H9 (cell line): ENCODE results near the gene MYOF. TPM values are rescaled to one million over a fixed set of nuclear protein-coding genes. Genes with fewer than 3 reads are reported as not detected.

Source experiments
- DNase-seq: peaks from one replicate; pipeline ENCODE4 v3.0.0-alpha.2; 2017
- H2AFZ ChIP-seq: one replicate; pipeline ENCODE4 v1.6.1; 2013; ENCODE audit warnings: mild to moderate bottlenecking, low read length, control low read depth, moderate library complexity
- H2AK5ac ChIP-seq: 2 replicates; pipeline ENCODE4 v1.6.1; 2013; ENCODE audit warnings: low read length, control low read depth, mixed read lengths; ENCODE audit not compliant: insufficient read length
- H2BK120ac ChIP-seq: one replicate; pipeline ENCODE4 v1.6.1; 2013; ENCODE audit warnings: low read depth, mild to moderate bottlenecking, low read length, control low read depth, inconsistent platforms; ENCODE audit not compliant: poor library complexity, severe bottlenecking
- H2BK12ac ChIP-seq: 2 replicates; pipeline ENCODE4 v1.6.1; 2013; ENCODE audit warnings: low read length, control low read depth, mixed read lengths, low read depth; ENCODE audit not compliant: insufficient read length
- H2BK15ac ChIP-seq: 2 replicates; pipeline ENCODE4 v1.6.1; 2013; ENCODE audit warnings: low read depth, low read length, control low read depth
- H2BK20ac ChIP-seq: one replicate; pipeline ENCODE4 v1.6.1; 2013; ENCODE audit warnings: low read depth, mild to moderate bottlenecking, low read length, control low read depth, inconsistent platforms; ENCODE audit not compliant: poor library complexity, severe bottlenecking
- H2BK5ac ChIP-seq: 2 replicates; pipeline ENCODE4 v1.6.1; 2013; ENCODE audit warnings: low read length, control low read depth, mixed read lengths; ENCODE audit not compliant: insufficient read length
- H3K14ac ChIP-seq: 2 replicates; pipeline ENCODE4 v1.6.1; 2013; ENCODE audit warnings: low read length, control low read depth; ENCODE audit not compliant: insufficient read depth
- H3K18ac ChIP-seq: 2 replicates; pipeline ENCODE4 v1.6.1; 2013; ENCODE audit warnings: low read depth, mild to moderate bottlenecking, mixed read lengths, low read length, control low read depth; ENCODE audit not compliant: insufficient read length
- H3K23ac ChIP-seq: 2 replicates; pipeline ENCODE4 v1.6.1; 2013; ENCODE audit warnings: low read length, control low read depth, mixed read lengths, low read depth; ENCODE audit not compliant: insufficient read length
- H3K23me2 ChIP-seq: 2 replicates; pipeline ENCODE4 v1.6.1; 2013; ENCODE audit warnings: low read depth, mild to moderate bottlenecking, mixed read lengths, low read length, control low read depth; ENCODE audit not compliant: insufficient read length, poor library complexity, severe bottlenecking
- H3K27ac ChIP-seq: 2 replicates; pipeline ENCODE4 v1.5.1; 2013; ENCODE audit warnings: low read length, control low read depth, mixed read lengths, low read depth; ENCODE audit not compliant: insufficient read length
- H3K27me3 ChIP-seq: 2 replicates; pipeline ENCODE4 v1.6.1; 2013; ENCODE audit warnings: low read length, control low read depth, inconsistent platforms; ENCODE audit not compliant: insufficient read depth
- H3K4ac ChIP-seq: 2 replicates; pipeline ENCODE4 v1.6.1; 2013; ENCODE audit warnings: low read depth, mild to moderate bottlenecking, control low read depth, inconsistent platforms, low read length, moderate library complexity
- H3K4me1 ChIP-seq: 2 replicates; pipeline ENCODE4 v1.6.1; 2013; ENCODE audit warnings: low read length, control low read depth, inconsistent platforms; ENCODE audit not compliant: insufficient read depth
- H3K4me2 ChIP-seq: 2 replicates; pipeline ENCODE4 v1.6.1; 2013; ENCODE audit warnings: low read length, control low read depth, mixed read lengths; ENCODE audit not compliant: insufficient read length, insufficient read depth
- H3K56ac ChIP-seq: 2 replicates; pipeline ENCODE4 v1.6.1; 2013; ENCODE audit warnings: low read depth, mild to moderate bottlenecking, mixed read lengths, low read length, control low read depth; ENCODE audit not compliant: insufficient read length
- H3K79me1 ChIP-seq: 2 replicates; pipeline ENCODE4 v1.6.1; 2013; ENCODE audit warnings: low read depth, mild to moderate bottlenecking, moderate library complexity, low read length, control low read depth, inconsistent platforms; ENCODE audit not compliant: insufficient read depth, poor library complexity, severe bottlenecking
- H3K79me2 ChIP-seq: 2 replicates; pipeline ENCODE4 v1.6.1; 2013; ENCODE audit warnings: low read length, control low read depth, inconsistent platforms; ENCODE audit not compliant: insufficient read depth
- H3K9ac ChIP-seq: 2 replicates; pipeline ENCODE4 v1.6.1; 2013; ENCODE audit warnings: low read length, control low read depth, mixed read lengths; ENCODE audit not compliant: insufficient read length; ENCODE audit errors: extremely low read depth
- H3K9me3 ChIP-seq: one replicate; pipeline ENCODE4 v1.6.1; 2013; ENCODE audit warnings: low read depth, low read length, inconsistent platforms; ENCODE audit not compliant: control insufficient read depth
- H3T11ph ChIP-seq: one replicate; pipeline ENCODE4 v1.6.1; 2013; ENCODE audit warnings: mild to moderate bottlenecking, low read length, control low read depth, inconsistent platforms
- H4K20me1 ChIP-seq: one replicate; pipeline ENCODE4 v1.6.1; 2013; ENCODE audit not compliant: control insufficient read depth, insufficient read length, insufficient read depth
- H4K5ac ChIP-seq: 2 replicates; pipeline ENCODE4 v1.6.1; 2013; ENCODE audit warnings: low read depth, mild to moderate bottlenecking, mixed read lengths, low read length, control low read depth; ENCODE audit not compliant: insufficient read length
- H4K8ac ChIP-seq: replicated peaks from 2 replicates; pipeline ENCODE4 v1.6.1; 2013; ENCODE audit warnings: low read length, control low read depth, mixed read lengths, low read depth; ENCODE audit not compliant: insufficient read length
- H4K91ac ChIP-seq: 2 replicates; pipeline ENCODE4 v1.6.1; 2013; ENCODE audit warnings: low read depth, mild to moderate bottlenecking, moderate library complexity, mixed read lengths, low read length, control low read depth; ENCODE audit not compliant: insufficient read length
- H3K27ac Mint-ChIP-seq, 3 experiments: 2 replicates in 2 of 3; 3 replicates in 1 of 3; pipeline ENCODE4 v1.8.0; 2020 to 2021; ENCODE audit warnings: mixed read lengths in 3 of 3, mild to moderate bottlenecking in 1 of 3, moderate library complexity in 1 of 3
- H3K27me3 Mint-ChIP-seq: 2 replicates; pipeline ENCODE4 v1.8.0; 2021; ENCODE audit warnings: low read depth, mild to moderate bottlenecking, moderate library complexity, mixed read lengths
- H3K36me3 Mint-ChIP-seq, 3 experiments: 2 replicates in 2 of 3; 3 replicates in 1 of 3; pipeline ENCODE4 v1.8.0; 2020 to 2021; ENCODE audit warnings: low read depth in 3 of 3, mixed read lengths in 3 of 3; ENCODE audit not compliant: insufficient read depth in 1 of 3
- H3K4me1 Mint-ChIP-seq, 2 experiments: 2 replicates each; pipeline ENCODE4 v1.8.0; 2020; ENCODE audit warnings: mixed read lengths in 2 of 2
- H3K4me3 Mint-ChIP-seq, 2 experiments: 2 replicates in 1 of 2; 3 replicates in 1 of 2; pipeline ENCODE4 v1.8.0; 2020 to 2021; ENCODE audit warnings: mild to moderate bottlenecking in 2 of 2, mixed read lengths in 2 of 2, moderate library complexity in 1 of 2
- H3K9me3 Mint-ChIP-seq, 2 experiments: 2 replicates in 1 of 2; 3 replicates in 1 of 2; pipeline ENCODE4 v1.8.0; 2020; ENCODE audit warnings: mild to moderate bottlenecking in 2 of 2, mixed read lengths in 2 of 2, moderate library complexity in 1 of 2
- WGBS: extraction: QIAGEN DNeasy Blood & Tissue Kit; methylation state at CpG from one replicate; pipeline ENCODE4 v1.1.7; 2013; ENCODE audit warnings: missing lambda C conversion rate, low lambda C conversion rate, mixed read lengths; ENCODE audit not compliant: insufficient read length; ENCODE audit errors: extremely low coverage; 5-methylcytosine and 5-hydroxymethylcytosine counted together
- total RNA-seq: library from RNA; stranded (reverse); gene quantifications from 2 replicates; pipeline ENCODE4 v1.2.1, GENCODE V29; 2021
- TF ChIP-seq, protein P1 (sequence below): fragments of 200-600 bp; sonication (generic); conservative IDR thresholded peaks from 3 replicates; pipeline ENCODE4 v1.8.0; 2021; ENCODE audit warnings: antibody characterized with exemption, mild to moderate bottlenecking

MYOF gene
- total RNA-seq, 1 experiment from 2014 or later = 2.8 TPM

DNA sequence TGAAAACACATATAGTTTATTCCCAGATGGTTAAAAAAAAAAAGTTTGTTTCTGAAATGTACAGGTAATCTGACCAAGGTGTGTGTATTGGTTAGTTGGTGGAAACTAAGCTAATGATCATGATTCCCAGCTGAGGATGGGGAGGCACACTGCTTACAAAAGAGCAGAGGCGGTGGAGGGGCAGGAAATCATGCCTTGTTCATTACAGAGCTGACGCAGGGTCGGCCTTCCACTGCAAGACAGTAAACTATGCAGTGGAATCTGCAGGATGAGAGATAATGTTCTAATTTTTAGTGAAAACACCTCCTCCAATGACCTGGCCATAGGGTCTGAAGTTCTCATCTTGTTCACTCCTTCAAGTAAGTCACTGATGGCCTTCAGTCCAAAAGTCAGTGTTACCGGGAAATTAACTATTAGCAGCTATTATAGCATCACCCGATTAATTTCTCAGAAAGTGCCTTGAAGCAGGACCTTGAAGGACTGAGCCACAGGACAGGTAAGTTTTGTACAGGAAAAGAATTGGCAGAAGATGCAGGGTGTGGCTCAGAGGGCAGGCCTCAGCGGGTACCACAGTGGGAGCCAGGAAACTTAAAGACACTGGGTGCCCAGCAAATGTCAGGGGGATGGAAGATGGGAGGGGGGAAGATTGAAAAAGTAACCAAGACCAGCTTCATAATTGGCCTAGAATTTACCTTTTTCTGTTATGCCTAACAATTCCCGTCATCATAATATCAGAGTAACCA lies 36.0 kb downstream of the MYOF start:
- Mint-ChIP-seq H3K36me3 (0 out of 7 replicates have a peak, but pooled peaks cover 0 to 5% (median 0%) of the 10 kb centered on the region in 3 experiments), H3K27ac (peak overlapping the region; percentile 99), H3K4me1 (peaks cover 37 to 47% of the 10 kb centered on the region in 2 experiments), H3K9me3 (no peaks in the 10 kb centered on the region), H3K4me3 (peak overlapping the region; percentile 19 to 68; a peak in 3 of 5 replicates), H3K27me3 (no peaks in the 10 kb centered on the region; the same call in 1 of the 2 replicates)
- H3K23me2 ChIP-seq = no peaks in the 10 kb centered on the region
- no peaks in the 10 kb centered on the region; the same call in 1 of the 2 replicates for H3K4me1 ChIP-seq
- no peak for DNase-seq
- H3K27me3 ChIP-seq = no peaks in the 10 kb centered on the region
- peak overlapping the region; percentile 23 for H3T11ph ChIP-seq
- no peaks in the 10 kb centered on the region for H3K79me1 ChIP-seq
- TF ChIP-seq, protein P1, sequence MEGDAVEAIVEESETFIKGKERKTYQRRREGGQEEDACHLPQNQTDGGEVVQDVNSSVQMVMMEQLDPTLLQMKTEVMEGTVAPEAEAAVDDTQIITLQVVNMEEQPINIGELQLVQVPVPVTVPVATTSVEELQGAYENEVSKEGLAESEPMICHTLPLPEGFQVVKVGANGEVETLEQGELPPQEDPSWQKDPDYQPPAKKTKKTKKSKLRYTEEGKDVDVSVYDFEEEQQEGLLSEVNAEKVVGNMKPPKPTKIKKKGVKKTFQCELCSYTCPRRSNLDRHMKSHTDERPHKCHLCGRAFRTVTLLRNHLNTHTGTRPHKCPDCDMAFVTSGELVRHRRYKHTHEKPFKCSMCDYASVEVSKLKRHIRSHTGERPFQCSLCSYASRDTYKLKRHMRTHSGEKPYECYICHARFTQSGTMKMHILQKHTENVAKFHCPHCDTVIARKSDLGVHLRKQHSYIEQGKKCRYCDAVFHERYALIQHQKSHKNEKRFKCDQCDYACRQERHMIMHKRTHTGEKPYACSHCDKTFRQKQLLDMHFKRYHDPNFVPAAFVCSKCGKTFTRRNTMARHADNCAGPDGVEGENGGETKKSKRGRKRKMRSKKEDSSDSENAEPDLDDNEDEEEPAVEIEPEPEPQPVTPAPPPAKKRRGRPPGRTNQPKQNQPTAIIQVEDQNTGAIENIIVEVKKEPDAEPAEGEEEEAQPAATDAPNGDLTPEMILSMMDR = no peak
- no peak overlapping the region; the same call in 1 of the 2 replicates for H3K4ac ChIP-seq
- no CpG with 5 or more reads among the region's 7 CpGs for WGBS
- no peak overlapping the region for H2BK120ac ChIP-seq
- no peak overlapping the region for H3K23ac ChIP-seq
- H4K91ac ChIP-seq = no peak overlapping the region
- H3K4me2 ChIP-seq = no peak overlapping the region
- no peaks in the 10 kb centered on the region for H3K79me2 ChIP-seq
- peak overlapping the region; percentile 9; the same call in 1 of the 2 replicates for H3K14ac ChIP-seq
- H2BK5ac ChIP-seq = no peak overlapping the region
- no peak overlapping the region for H2BK20ac ChIP-seq
- H4K20me1 ChIP-seq = no peaks in the 10 kb centered on the region
- H3K27ac ChIP-seq = peak overlapping the region; percentile 31
- H3K9me3 ChIP-seq = no peaks in the 10 kb centered on the region
- H2BK12ac ChIP-seq = peak overlapping the region; percentile 12
- no peak overlapping the region for H2BK15ac ChIP-seq
- no peak overlapping the region for H2AK5ac ChIP-seq
- H3K9ac ChIP-seq = peak overlapping the region; percentile 1
- no peak overlapping the region for H2AFZ ChIP-seq
- H4K5ac ChIP-seq = no peak overlapping the region
- H3K18ac ChIP-seq = peak overlapping the region; percentile 63
- no peak overlapping the region for H3K56ac ChIP-seq
- H4K8ac ChIP-seq = no peak overlapping the region
